ENCODE results near the gene TP53RK. TPM values are rescaled to one million over a fixed set of nuclear protein-coding genes. Genes with fewer than 3 reads are reported as not detected.

The TP53RK gene
- total RNA-seq, 1 experiment from 2014 or later: 12.4 TPM

GRCh38 chr20:46720019-46720418, 30.8 kb upstream of the TP53RK start:
- ATAC-seq: no peak
- no peak overlapping the region for H3K27ac Mint-ChIP-seq
- CTCF ChIA-PET: no interaction called here
- TF ChIP-seq ZNF396 (CRISPR knock-in tag; IDR thresholded peaks at IDR 0.05; ENCODE audit: borderline replicate concordance) (no peak), PRRX2 (CRISPR knock-in tag; IDR thresholded peaks at IDR 0.05) (no peak), MAX (CRISPR knock-in tag; IDR thresholded peaks at IDR 0.05) (no peak), GTF2I (CRISPR knock-in tag; conservative IDR thresholded peaks at IDR 0.05) (no peak), NFYB (CRISPR knock-in tag; conservative IDR thresholded peaks at IDR 0.05; ENCODE audit: low read depth) (no peak)
- H3K4me1 Mint-ChIP-seq: peaks cover 6% of the 10 kb centered on the region
- no peak overlapping the region for H3K4me3 Mint-ChIP-seq
- POLR2A ChIA-PET: no interaction called here
- peaks cover 27% of the 10 kb centered on the region for H3K9me3 Mint-ChIP-seq
- H3K36me3 Mint-ChIP-seq: peaks cover 22% of the 10 kb centered on the region
- no peak for DNase-seq (ENCODE audit: low spot score)
- H3K27me3 Mint-ChIP-seq (ENCODE audit: low read depth): peaks cover 5% of the 10 kb centered on the region

GRCh38 chr20:46717818-46718541, 28.7 kb upstream of the TP53RK start:
- Mint-ChIP-seq H3K27me3 (ENCODE audit: low read depth) (peaks cover 5% of the 10 kb centered on the region), H3K27ac (no peak overlapping the region), H3K4me1 (peaks cover 12% of the 10 kb centered on the region), H3K36me3 (peaks cover 22% of the 10 kb centered on the region), H3K4me3 (no peak overlapping the region), H3K9me3 (peaks cover 27% of the 10 kb centered on the region)
- POLR2A ChIA-PET: no interaction called here
- DNase-seq (ENCODE audit: low spot score) (no peak), ATAC-seq (no peak)
- CTCF ChIA-PET: no interaction called here
- TF ChIP-seq ZSCAN18 (CRISPR knock-in tag; IDR thresholded peaks at IDR 0.05) (no peak), ZNF121 (CRISPR knock-in tag; IDR thresholded peaks at IDR 0.05) (peak; percentile 93)

- peak overlapping the region; percentile 44 for H3K27ac Mint-ChIP-seq
- peaks cover 16% of the 10 kb centered on the region for H3K4me1 Mint-ChIP-seq
- peaks cover 13% of the 10 kb centered on the region for H3K9me3 Mint-ChIP-seq
- H3K4me3 Mint-ChIP-seq: no peak overlapping the region
- TF ChIP-seq TP53 (CRISPR knock-in tag; IDR thresholded peaks at IDR 0.05): no peak
- no peak for TF ChIP-seq TCF7 (CRISPR knock-in tag; IDR thresholded peaks at IDR 0.05; ENCODE audit: low read depth)
- no peak for TF ChIP-seq ZNF317 (CRISPR knock-in tag; IDR thresholded peaks at IDR 0.05; ENCODE audit: borderline replicate concordance, low read depth)
- no peak for TF ChIP-seq ZNF219 (CRISPR knock-in tag; IDR thresholded peaks at IDR 0.05; ENCODE audit: borderline replicate concordance)
- TF ChIP-seq ZSCAN18 (CRISPR knock-in tag; IDR thresholded peaks at IDR 0.05): no peak
- TF ChIP-seq EMX1 (CRISPR knock-in tag; IDR thresholded peaks at IDR 0.05): no peak
- TF ChIP-seq ZNF532 (CRISPR knock-in tag; IDR thresholded peaks at IDR 0.05; ENCODE audit: borderline replicate concordance): no peak
- no peak for TF ChIP-seq TEAD4 (CRISPR knock-in tag; IDR thresholded peaks at IDR 0.05)
- no peak for TF ChIP-seq ESRRA (CRISPR knock-in tag; IDR thresholded peaks at IDR 0.05; ENCODE audit: borderline replicate concordance)
- no peak for TF ChIP-seq ZNF512 (CRISPR knock-in tag; IDR thresholded peaks at IDR 0.05; ENCODE audit: borderline replicate concordance)
- POLR2A ChIA-PET: no interaction called here
- H3K27me3 Mint-ChIP-seq (ENCODE audit: low read depth): peaks cover 7% of the 10 kb centered on the region
- peak; percentile 98 for ATAC-seq
- peaks cover 12% of the 10 kb centered on the region for H3K36me3 Mint-ChIP-seq
- DNase-seq (ENCODE audit: low spot score): peak; percentile 56
- CTCF ChIA-PET: interaction anchor here (2.0 kb wide), 1 partner anchor 38 kb away, joined by 5 read pairs; no protein-coding TSS in a partner anchor
Measured at GRCh38 chr20:46715292-46715756, 26.1 kb upstream of the TP53RK start.
